ENCODE results near the gene ZDHHC19. TPM values are rescaled to one million over a fixed set of nuclear protein-coding genes. Genes with fewer than 3 reads are reported as not detected.

Gene ZDHHC19
- total RNA-seq, 2 donors from 2014 or later: 0.42 TPM; not detected in 1

DNA sequence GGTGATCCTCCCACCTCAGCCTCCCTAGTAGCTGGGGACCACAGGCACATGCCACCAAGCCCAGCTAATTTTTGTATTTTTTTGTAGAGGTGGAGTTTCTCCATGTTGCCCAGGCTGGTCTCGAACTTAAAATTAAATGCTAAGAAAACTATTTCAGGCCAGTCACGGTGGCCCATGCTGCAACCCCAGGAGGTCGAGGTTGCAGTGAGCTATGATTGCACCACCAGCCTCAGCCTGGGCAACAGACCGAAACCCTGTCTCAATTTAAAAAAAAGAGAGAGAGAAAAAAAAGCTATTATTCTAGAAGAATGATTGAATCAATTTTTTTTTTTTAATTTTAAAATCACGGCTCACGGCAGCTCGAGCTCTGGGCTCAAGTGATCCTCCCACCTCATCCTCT lies 9.8 kb upstream of the ZDHHC19 start:
- Histone ChIP-seq H3K4me3 (no peak overlapping the region), H3K9me3 (no peaks in the 10 kb centered on the region), H3K27me3 (replicated peaks; ENCODE audit: insufficient read depth) (no peaks in the 10 kb centered on the region), H3K36me3 (no peaks in the 10 kb centered on the region), H3K27ac (no peak overlapping the region), H3K4me1 (ENCODE audit: control insufficient read depth in 1 of 2, low read depth in 2 of 2) (peaks cover 0 to 9% of the 10 kb centered on the region in 2 donors)
- no peak for DNase-seq (ENCODE audit: low spot score)
- no peak for TF ChIP-seq CTCF (IDR thresholded peaks at IDR 0.05)
- ATAC-seq (ENCODE audit: insufficient number of reproducible peaks, low FRiP score, low read depth): no peak

DNA sequence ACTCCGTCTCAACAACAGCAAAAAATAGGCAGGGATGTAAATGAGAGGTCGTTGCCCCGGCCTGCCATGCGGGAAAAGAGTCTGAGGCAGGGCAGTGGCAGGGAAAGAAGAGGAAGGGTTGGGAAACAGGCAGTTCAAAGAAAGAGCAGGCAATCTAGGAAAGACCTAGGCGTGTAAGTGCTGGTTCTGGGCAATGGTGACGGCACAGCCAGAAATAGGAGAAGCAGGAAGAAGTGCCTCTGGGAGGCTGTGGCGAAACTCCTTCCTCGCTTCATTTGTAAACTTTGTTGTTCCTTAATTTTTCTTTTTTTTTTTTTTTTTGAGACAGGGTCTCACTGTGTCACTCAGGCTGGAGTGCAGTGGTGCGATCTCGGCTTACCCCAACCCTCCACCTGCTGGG lies 9.4 kb upstream of the ZDHHC19 start:
- H3K4me3 ChIP-seq: no peak overlapping the region
- H3K36me3 ChIP-seq: no peaks in the 10 kb centered on the region
- peaks cover 0 to 9% of the 10 kb centered on the region in 2 donors for H3K4me1 ChIP-seq (ENCODE audit: control insufficient read depth in 1 of 2, low read depth in 2 of 2)
- TF ChIP-seq CTCF (IDR thresholded peaks at IDR 0.05): no peak
- H3K27ac ChIP-seq: no peak overlapping the region
- no peaks in the 10 kb centered on the region for H3K9me3 ChIP-seq
- H3K27me3 ChIP-seq (replicated peaks; ENCODE audit: insufficient read depth): no peaks in the 10 kb centered on the region
- no peak for DNase-seq (ENCODE audit: low spot score)
- no peak for ATAC-seq (ENCODE audit: insufficient number of reproducible peaks, low FRiP score, low read depth)

DNA sequence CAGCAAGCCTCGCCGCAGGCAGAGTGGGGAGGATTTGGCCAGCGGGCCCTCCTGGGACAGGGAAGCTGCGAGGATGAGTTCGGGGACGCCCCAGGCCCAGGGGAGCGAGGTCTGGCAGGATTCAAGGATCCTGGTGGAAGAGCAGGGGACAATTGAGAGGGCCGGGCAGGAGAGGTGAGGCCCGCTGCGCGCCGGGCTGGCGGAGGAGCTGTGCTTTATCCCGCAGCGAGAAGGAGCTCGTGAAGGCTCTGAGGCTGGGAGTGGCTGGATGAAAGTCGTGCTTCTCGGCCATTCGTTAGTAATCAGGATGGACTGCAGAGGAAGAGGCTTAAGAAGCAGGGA lies 8.7 kb upstream of the ZDHHC19 start:
- ATAC-seq (ENCODE audit: insufficient number of reproducible peaks, low FRiP score, low read depth) (no peak), DNase-seq (ENCODE audit: low spot score) (no peak)
- TF ChIP-seq CTCF (IDR thresholded peaks at IDR 0.05): no peak
- H3K27ac ChIP-seq: no peak overlapping the region
- H3K4me1 ChIP-seq (ENCODE audit: control insufficient read depth in 1 of 2, low read depth in 2 of 2): peaks cover 0 to 9% of the 10 kb centered on the region in 2 donors
- H3K9me3 ChIP-seq: no peaks in the 10 kb centered on the region
- no peaks in the 10 kb centered on the region for H3K36me3 ChIP-seq
- H3K27me3 ChIP-seq (replicated peaks; ENCODE audit: insufficient read depth): no peaks in the 10 kb centered on the region
- no peak overlapping the region for H3K4me3 ChIP-seq

- TF ChIP-seq CTCF (IDR thresholded peaks at IDR 0.05): no peak
- Histone ChIP-seq H3K4me1 (ENCODE audit: control insufficient read depth in 1 of 2, low read depth in 2 of 2) (peaks cover 0 to 9% of the 10 kb centered on the region in 2 donors), H3K27me3 (replicated peaks; ENCODE audit: insufficient read depth) (no peaks in the 10 kb centered on the region), H3K27ac (no peak overlapping the region), H3K4me3 (peak overlapping the region; percentile 37), H3K36me3 (no peaks in the 10 kb centered on the region), H3K9me3 (no peaks in the 10 kb centered on the region)
- ATAC-seq (ENCODE audit: insufficient number of reproducible peaks, low FRiP score, low read depth) (peak; percentile 69), DNase-seq (ENCODE audit: low spot score) (peak; percentile 30)
Measured at GRCh38 chr3:196219194-196219969, 8.2 kb upstream of the ZDHHC19 start.

- ATAC-seq (ENCODE audit: insufficient number of reproducible peaks, low FRiP score, low read depth) (no peak), DNase-seq (ENCODE audit: low spot score) (no peak)
- Histone ChIP-seq H3K36me3 (no peaks in the 10 kb centered on the region), H3K9me3 (no peaks in the 10 kb centered on the region), H3K4me1 (ENCODE audit: control insufficient read depth in 1 of 2, low read depth in 2 of 2) (peaks cover 0 to 9% of the 10 kb centered on the region in 2 donors), H3K27me3 (replicated peaks; ENCODE audit: insufficient read depth) (no peaks in the 10 kb centered on the region), H3K27ac (no peak overlapping the region), H3K4me3 (no peak overlapping the region)
- no peak for TF ChIP-seq CTCF (IDR thresholded peaks at IDR 0.05)
Measured at GRCh38 chr3:196218155-196218712, 7.0 kb upstream of the ZDHHC19 start.
